Heart right ventricle (tissue), 16 donors: ENCODE results near the gene LPP. TPM values are rescaled to one million over a fixed set of nuclear protein-coding genes. Genes with fewer than 3 reads are reported as not detected.
A peak's percentile ranks its signal among the peaks of the same experiment; 100 is the strongest.

Experiments used
- ATAC-seq, 8 donors: fragments of 200-7000 bp; cut with Tn5 transposase; one replicate each; pipeline ENCODE4 v1.9.1; 2020; ENCODE audit warnings: mild to moderate bottlenecking in 8 of 8, moderate library complexity in 8 of 8, moderate number of reproducible peaks in 1 of 8
- DNase-seq, 2 donors: peaks; one replicate each; pipeline ENCODE4 v3.0.0-alpha.2; 2020
- H3K27ac ChIP-seq, 10 donors: fragments of 200-600 bp; sonication (generic) in 2 of 10; one replicate each; pipeline versions ENCODE4 v1.5.0 to v1.8.0; 2020 to 2022; ENCODE audit warnings: mild to moderate bottlenecking in 3 of 10
- H3K27me3 ChIP-seq, 7 donors: fragments of 200-600 bp; one replicate each; pipeline ENCODE4 v1.8.0; 2021 to 2022; ENCODE audit warnings: mild to moderate bottlenecking in 2 of 7
- H3K36me3 ChIP-seq, 9 donors: fragments of 200-600 bp; sonication (generic) in 1 of 9; one replicate each; pipeline versions ENCODE4 v1.5.0 to v1.8.0; 2020 to 2022; ENCODE audit warnings: mild to moderate bottlenecking in 2 of 9
- H3K4me1 ChIP-seq, 9 donors: fragments of 200-600 bp; sonication (generic) in 1 of 9; one replicate each; pipeline versions ENCODE4 v1.5.0 to v1.8.0; 2020 to 2022; ENCODE audit warnings: mild to moderate bottlenecking in 4 of 9
- H3K4me3 ChIP-seq, 10 donors: fragments of 200-600 bp; sonication (generic) in 2 of 10; one replicate each; pipeline versions ENCODE4 v1.5.0 to v1.8.0; 2020 to 2022; ENCODE audit warnings: mild to moderate bottlenecking in 7 of 10, moderate library complexity in 2 of 10
- H3K9me3 ChIP-seq, 11 donors: fragments of 200-600 bp in 10 of 11; sonication (generic) in 2 of 11; one replicate each; pipeline versions ENCODE4 v1.5.0 to v1.8.0; 2013 to 2022; ENCODE audit warnings: mild to moderate bottlenecking in 2 of 11, control low read depth in 1 of 11, moderate library complexity in 1 of 11
- CTCF ChIP-seq, 9 donors: fragments of 200-600 bp; sonication (generic) in 2 of 9; IDR thresholded peaks; one replicate each; pipeline versions ENCODE4 v1.5.0 to v1.8.0; 2021 to 2022; ENCODE audit warnings: antibody characterized with exemption in 9 of 9, mild to moderate bottlenecking in 5 of 9, moderate library complexity in 1 of 9
- WGBS, 2 donors: extraction: QIAGEN DNeasy Blood & Tissue Kit; methylation state at CpG; one replicate each; pipeline ENCODE4 v1.1.7; 2013; ENCODE audit warnings: inconsistent platforms in 1 of 2; 5-methylcytosine and 5-hydroxymethylcytosine counted together
- intact Hi-C, 10 donors: fragments of 100-400 bp; cut with DNase I; formaldehyde crosslinking; loops; one replicate each; pipeline versions ENCODE4 v1.11.1 to v1.14.2; 2022
- polyA plus RNA-seq, 2 donors: library from polyadenylated mRNA; stranded (reverse); fragments of 200-250 nt; gene quantifications; one replicate each; pipeline ENCODE4 v1.2.3, GENCODE V29; 2013
- total RNA-seq, 10 donors: library from RNA; stranded (reverse); fragmentation: NEBNext Ultra II Directional in 3 of 10; extraction: Animal tissue kit (Norgen Biotek cat#: 25700) in 3 of 10; gene quantifications; one replicate each; pipeline versions ENCODE4 v1.2.1 to v1.2.4, GENCODE V29; 2021 to 2023
- donor health status: Arrhythmogenic right ventricular cardiomyopathy.
- donor health status: ischemic (EF 13 %, LVEDD 7.1; RV severe dilation, severe dysfunction).
- donor health status: healthy with polysubstance abuse.
- donor health status: DM: no; HTN: yes; CAD: no.
- donor health status: DM: no; HTN: no; CAD: no.
- donor health status: ischemic (EF 25% LVEDD 6.9; RV normal size, moderate dysfunction).
- donor health status: ischemic (EF 25% LVEDD 5.7; RV mildly dilated, moderate dysfunction).
- donor health status: healthy.
- donor health status: DM: yes; HTN: yes; CAD: no.
- donor health status: Ischemic cardiomyopathy.
- donor health status: ischemic (EF 35%, LVEDD 5.7; RV mildly dilated, moderate dysfunction).
- donor health status: nonischemic (EF 11% LVEDD 7.7; RV severe dilation, severe dysfunction).
- donor health status: DM: yes; HTN: yes; CAD: no.
- donor health status: PGD.
- donor health status: ischemic (EF 29% LVEDD 5.4; RV normal size, mild dysfunction).
- donor health status: nonischemic (EF 23%, LVEDD 6.1; RV moderate dilation, normal function).

The LPP gene
- total and polyA plus RNA-seq, 12 donors = 8.5 to 188 (median 140) TPM

GRCh38 chr3:188663839-188664238 lies 509.9 kb downstream of the LPP start:
- Histone ChIP-seq H3K4me1 (peaks cover 0 to 45% (median 17%) of the 10 kb centered on the region in 9 donors), H3K27ac (no peak overlapping the region), H3K4me3 (no peak overlapping the region), H3K9me3 (no peaks in the 10 kb centered on the region), H3K27me3 (no peaks in the 10 kb centered on the region), H3K36me3 (no peaks in the 10 kb centered on the region)
- intact Hi-C loops = no loop called here
- no peak for TF ChIP-seq CTCF (IDR thresholded peaks at IDR 0.05)
- ATAC-seq = no peak
- no peak for DNase-seq
- 85 to 92% methylated on average over 5 of the region's 5 CpGs for WGBS, 2 donors

GRCh38 chr3:188664795-188665194 lies 510.8 kb downstream of the LPP start:
- WGBS, 2 donors = 92 to 94% methylated on average over 3 of the region's 3 CpGs
- ATAC-seq (peak in 2 of 8 donors; percentile 38 to 55), DNase-seq (no peak)
- H3K4me3 ChIP-seq = no peak overlapping the region
- H3K36me3 ChIP-seq = no peaks in the 10 kb centered on the region
- no peaks in the 10 kb centered on the region for H3K9me3 ChIP-seq
- intact Hi-C loops = no loop called here
- H3K4me1 ChIP-seq = peaks cover 0 to 36% (median 11%) of the 10 kb centered on the region in 9 donors
- peak in 4 of 9 donors; percentile 15 to 41 (median 24) for TF ChIP-seq CTCF (IDR thresholded peaks at IDR 0.05)
- no peak overlapping the region for H3K27ac ChIP-seq
- H3K27me3 ChIP-seq = no peaks in the 10 kb centered on the region

DNA sequence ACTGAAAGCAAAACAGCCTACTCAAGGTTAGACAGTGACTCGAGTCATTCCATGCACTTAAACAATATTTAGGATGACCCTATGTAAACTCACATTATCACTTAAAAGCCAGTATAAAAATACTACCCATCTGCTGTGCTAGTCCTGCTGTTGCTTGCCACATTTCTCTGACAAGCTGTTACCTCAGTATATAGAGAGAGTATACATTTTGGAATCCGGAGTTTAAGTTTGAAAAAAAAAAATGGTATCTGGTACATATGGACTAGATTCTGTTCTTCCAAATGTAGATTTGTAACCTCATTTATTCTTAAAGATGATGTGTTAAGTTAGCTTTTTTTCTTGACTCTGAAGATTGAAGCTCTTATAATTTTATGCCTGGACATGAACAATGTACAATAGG lies 514.0 kb downstream of the LPP start:
- Histone ChIP-seq H3K27me3 (no peaks in the 10 kb centered on the region), H3K27ac (no peak overlapping the region), H3K36me3 (no peaks in the 10 kb centered on the region), H3K9me3 (no peaks in the 10 kb centered on the region), H3K4me1 (peaks cover 0 to 36% (median 22%) of the 10 kb centered on the region in 9 donors), H3K4me3 (no peak overlapping the region)
- 82 to 86% methylated on average over 2 of the region's 2 CpGs for WGBS, 2 donors
- intact Hi-C loops = no loop called here
- no peak for ATAC-seq
- DNase-seq = no peak
- TF ChIP-seq CTCF (IDR thresholded peaks at IDR 0.05) = no peak

GRCh38 chr3:188670446-188670845 lies 516.5 kb downstream of the LPP start:
- DNase-seq (no peak), ATAC-seq (no peak)
- Histone ChIP-seq H3K27me3 (no peaks in the 10 kb centered on the region), H3K27ac (no peak overlapping the region), H3K36me3 (no peaks in the 10 kb centered on the region), H3K4me3 (no peak overlapping the region), H3K4me1 (peaks cover 0 to 47% (median 31%) of the 10 kb centered on the region in 9 donors), H3K9me3 (no peaks in the 10 kb centered on the region)
- intact Hi-C loops = no loop called here
- 92 to 94% methylated on average over 5 of the region's 5 CpGs for WGBS, 2 donors
- TF ChIP-seq CTCF (IDR thresholded peaks at IDR 0.05) = no peak
